AG10803 (cell line): ENCODE measurements around the gene SPG7.

Experiments used
- DNase-seq: peaks from one replicate; pipeline ENCODE4 v3.0.0; 2010; ENCODE audit warnings: low read depth
- H3K4me3 ChIP-seq: 2 replicates; pipeline ENCODE4 v1.5.1; 2011; ENCODE audit warnings: mild to moderate bottlenecking, low read length, control low read depth
- TF ChIP-seq, protein P1 (sequence below): conservative IDR thresholded peaks from 2 replicates; pipeline ENCODE4 v1.5.1; 2011; ENCODE audit warnings: mild to moderate bottlenecking, low read length, control low read depth, inconsistent platforms

Gene SPG7

DNA sequence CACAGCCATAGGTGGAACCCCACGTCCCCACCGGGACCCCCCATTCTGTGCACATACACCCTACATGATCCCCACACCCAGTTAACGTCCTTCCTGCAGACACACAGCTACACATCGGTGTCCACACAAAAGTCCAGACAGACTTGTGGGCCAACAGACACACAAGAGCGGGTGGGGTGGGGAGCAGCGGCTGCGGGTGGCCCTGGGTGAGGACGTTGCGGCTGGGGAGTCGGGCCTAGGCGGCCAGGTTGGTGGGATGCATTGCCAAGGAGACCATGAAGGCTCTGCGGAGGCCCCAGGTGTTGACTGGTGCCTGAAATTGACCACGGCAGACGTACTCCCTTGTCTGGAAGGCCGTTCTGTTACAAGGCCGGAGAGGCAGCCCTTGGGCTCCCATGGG lies 96.6 kb downstream of the SPG7 start:
- no peak for DNase-seq
- TF ChIP-seq, protein P1, sequence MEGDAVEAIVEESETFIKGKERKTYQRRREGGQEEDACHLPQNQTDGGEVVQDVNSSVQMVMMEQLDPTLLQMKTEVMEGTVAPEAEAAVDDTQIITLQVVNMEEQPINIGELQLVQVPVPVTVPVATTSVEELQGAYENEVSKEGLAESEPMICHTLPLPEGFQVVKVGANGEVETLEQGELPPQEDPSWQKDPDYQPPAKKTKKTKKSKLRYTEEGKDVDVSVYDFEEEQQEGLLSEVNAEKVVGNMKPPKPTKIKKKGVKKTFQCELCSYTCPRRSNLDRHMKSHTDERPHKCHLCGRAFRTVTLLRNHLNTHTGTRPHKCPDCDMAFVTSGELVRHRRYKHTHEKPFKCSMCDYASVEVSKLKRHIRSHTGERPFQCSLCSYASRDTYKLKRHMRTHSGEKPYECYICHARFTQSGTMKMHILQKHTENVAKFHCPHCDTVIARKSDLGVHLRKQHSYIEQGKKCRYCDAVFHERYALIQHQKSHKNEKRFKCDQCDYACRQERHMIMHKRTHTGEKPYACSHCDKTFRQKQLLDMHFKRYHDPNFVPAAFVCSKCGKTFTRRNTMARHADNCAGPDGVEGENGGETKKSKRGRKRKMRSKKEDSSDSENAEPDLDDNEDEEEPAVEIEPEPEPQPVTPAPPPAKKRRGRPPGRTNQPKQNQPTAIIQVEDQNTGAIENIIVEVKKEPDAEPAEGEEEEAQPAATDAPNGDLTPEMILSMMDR = no peak
- H3K4me3 ChIP-seq = no peak overlapping the region

DNA sequence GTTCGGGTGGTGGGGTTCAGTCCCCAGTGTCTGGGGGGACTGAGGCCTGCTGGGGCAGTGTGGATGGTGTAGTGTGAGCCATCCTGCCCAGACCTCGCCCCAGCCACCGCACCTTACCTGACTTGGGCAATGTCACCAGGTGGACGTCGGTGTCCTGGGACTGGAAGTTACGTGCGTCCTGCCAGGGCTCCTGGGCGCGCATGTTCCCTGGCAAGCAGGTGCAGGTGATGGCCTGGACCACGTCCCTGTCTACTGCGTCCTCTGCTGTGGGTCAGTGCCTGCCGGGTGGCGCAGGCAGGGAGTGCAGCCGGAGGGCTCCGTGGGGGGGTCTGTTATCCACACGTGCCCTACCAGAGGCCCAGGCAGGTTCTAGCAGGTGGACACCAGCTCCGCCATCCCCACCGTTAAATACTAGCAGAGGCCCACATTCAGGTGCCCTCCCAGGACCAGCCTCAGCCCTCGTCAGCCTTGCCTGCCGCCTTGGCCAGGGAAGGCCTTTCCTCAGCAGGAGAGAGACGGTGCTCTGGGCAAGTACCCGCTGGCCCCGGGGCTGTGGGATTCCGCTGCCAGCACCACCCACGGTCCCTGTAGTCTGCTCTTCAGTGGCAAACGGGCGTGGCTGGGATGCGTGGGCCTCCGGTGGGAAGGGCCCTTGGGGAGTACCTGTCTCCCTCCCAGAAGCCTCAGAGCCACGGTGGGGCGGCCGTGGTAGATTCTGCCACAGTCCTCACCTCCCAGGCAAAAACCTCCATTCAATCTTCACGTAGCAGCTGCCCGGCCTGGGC lies 97.2 kb downstream of the SPG7 start:
- no peak for DNase-seq
- H3K4me3 ChIP-seq = no peak overlapping the region
- TF ChIP-seq, protein P1 = no peak

DNA sequence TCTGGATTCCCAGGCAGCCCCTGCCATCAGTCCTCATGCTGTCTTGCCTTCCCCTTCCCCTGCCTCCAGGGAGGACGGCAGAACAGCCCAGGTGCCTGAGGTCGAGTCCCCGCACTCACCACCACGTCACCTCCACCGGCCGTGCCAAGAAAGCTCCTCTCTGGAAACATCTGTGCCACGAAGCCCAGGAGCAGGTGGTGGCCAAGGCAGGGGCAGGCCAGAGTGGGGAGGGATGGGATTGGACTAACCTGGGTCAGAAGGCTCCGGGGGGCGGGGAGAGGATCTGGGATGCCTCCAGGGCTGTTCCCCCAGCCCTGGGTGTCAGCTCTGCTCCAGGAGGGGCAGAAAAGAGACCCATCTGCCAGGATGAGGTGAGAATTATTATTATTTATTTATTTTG lies 97.8 kb downstream of the SPG7 start:
- TF ChIP-seq, protein P1 = no peak
- DNase-seq = no peak
- H3K4me3 ChIP-seq = no peak overlapping the region
